ENCODE data around the gene SYNM.
"Not testable (repeated sequence)": the region's sequence is repeated elsewhere in the genome, so short reads cannot be mapped to it uniquely, and the experiment has no call there.

The SYNM gene

GRCh38 chr15:99104788-99105513 is at the start of gene SYNM:
Gene SYNM, plus strand, starts transcription at chr15:99105080. Its CDS starts 120 bp downstream, at chr15:99105200.
- DNase-seq: peak; percentile 92

GRCh38 chr15:99055555-99056134 is 49.2 kb upstream of the SYNM start:
- no peak for DNase-seq

- DNase-seq: no peak
These were observed 47.9 kb upstream of the SYNM start for GRCh38 chr15:99057020-99057419.

- DNase-seq: peak; percentile 19
These were observed 47.0 kb upstream of the SYNM start for GRCh38 chr15:99057697-99058420.

- DNase-seq: peak; percentile 57
These were observed 46.4 kb upstream of the SYNM start for GRCh38 chr15:99058421-99058870.

- DNase-seq: peak; percentile 73
These were observed 45.6 kb upstream of the SYNM start for GRCh38 chr15:99059010-99059981.

GRCh38 chr15:99060186-99060585 is 44.7 kb upstream of the SYNM start:
- DNase-seq: not testable (repeated sequence)

- DNase-seq: no peak
These were observed 42.7 kb upstream of the SYNM start for GRCh38 chr15:99062226-99062625.

GRCh38 chr15:99068186-99068585 is 36.7 kb upstream of the SYNM start:
- DNase-seq: no peak

GRCh38 chr15:99070208-99070607 is 34.7 kb upstream of the SYNM start:
- DNase-seq: no peak

GRCh38 chr15:99071091-99071680 is 33.7 kb upstream of the SYNM start:
- DNase-seq: no peak

GRCh38 chr15:99073008-99073717 is 31.7 kb upstream of the SYNM start:
- no peak for DNase-seq

- no peak for DNase-seq
These were observed 30.4 kb upstream of the SYNM start for GRCh38 chr15:99074446-99074845.

- not testable (repeated sequence) for DNase-seq
These were observed 29.7 kb upstream of the SYNM start for GRCh38 chr15:99075059-99075652.

GRCh38 chr15:99076109-99076508 is 28.8 kb upstream of the SYNM start:
- peak; percentile 67 for DNase-seq

- peak; percentile 90 for DNase-seq
These were observed 28.1 kb upstream of the SYNM start for GRCh38 chr15:99076555-99077308.

GRCh38 chr15:99082798-99083197 is 22.1 kb upstream of the SYNM start:
- no peak for DNase-seq

GRCh38 chr15:99084965-99085364 is 19.9 kb upstream of the SYNM start:
- no peak for DNase-seq

- DNase-seq: no peak
These were observed 19.2 kb upstream of the SYNM start for GRCh38 chr15:99085413-99086326.

Measured in DMS53 (cell line).